Adipocyte (in vitro differentiated cells): ENCODE measurements around the gene PPARGC1A.
A peak's percentile ranks its signal among the peaks of the same experiment; 100 is the strongest.

ENCODE experiments used
- DNase-seq: peaks from one replicate; pipeline ENCODE4 v3.0.0-alpha.2; 2015; ENCODE audit warnings: low read depth
- H3K27me3 ChIP-seq: replicated peaks from 2 replicates; pipeline ENCODE4 v1.7.0; 2013; ENCODE audit warnings: mild to moderate bottlenecking, low read length, moderate library complexity; ENCODE audit not compliant: control insufficient read depth, insufficient read depth
- H3K36me3 ChIP-seq: 2 replicates; pipeline ENCODE4 v1.7.0; 2013; ENCODE audit warnings: low read length, mild to moderate bottlenecking, moderate library complexity; ENCODE audit not compliant: control insufficient read depth, insufficient read depth, severe bottlenecking
- H3K4me1 ChIP-seq: 2 replicates; pipeline ENCODE4 v1.7.0; 2013; ENCODE audit warnings: mild to moderate bottlenecking, low read length, moderate library complexity; ENCODE audit not compliant: control insufficient read depth, insufficient read depth
- H3K4me3 ChIP-seq: 2 replicates; pipeline ENCODE4 v1.7.0; 2013; ENCODE audit warnings: mild to moderate bottlenecking, low read length, moderate library complexity
- H3K9ac ChIP-seq: 2 replicates; pipeline ENCODE4 v1.7.0; 2013; ENCODE audit warnings: mild to moderate bottlenecking, low read length, moderate library complexity
- H3K9me3 ChIP-seq: 2 replicates; pipeline ENCODE4 v1.7.0; 2013; ENCODE audit warnings: mild to moderate bottlenecking, low read length, moderate library complexity; ENCODE audit not compliant: control insufficient read depth

PPARGC1A gene

DNA sequence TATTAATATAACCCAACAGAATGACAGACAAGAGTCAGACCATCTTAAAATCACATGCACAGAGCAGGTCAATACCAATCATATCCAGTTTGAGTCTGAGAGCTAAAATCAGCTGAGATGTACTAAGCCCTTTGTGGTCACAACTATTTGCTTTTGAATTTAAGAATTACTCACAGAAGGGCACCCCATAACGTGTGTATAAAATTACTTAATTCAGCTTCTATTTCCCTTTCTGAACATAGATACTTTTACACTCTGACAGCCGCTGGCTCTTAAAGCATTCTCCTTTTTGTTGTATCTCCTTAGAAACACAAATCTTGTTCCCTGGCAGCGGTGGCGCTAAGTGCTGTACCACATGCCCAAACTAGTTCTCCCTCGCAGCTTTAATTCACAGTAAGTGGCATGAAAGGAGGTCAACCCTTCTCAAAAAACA, 14.8 kb upstream of the PPARGC1A start:
- no peak for DNase-seq
- H3K9me3 ChIP-seq, result no peaks in the 10 kb centered on the region
- H3K4me3 ChIP-seq, result no peak overlapping the region
- no peaks in the 10 kb centered on the region for H3K4me1 ChIP-seq
- H3K27me3 ChIP-seq, result no peaks in the 10 kb centered on the region
- H3K36me3 ChIP-seq, result no peaks in the 10 kb centered on the region
- no peak overlapping the region for H3K9ac ChIP-seq

GRCh38 chr4:23903859-23904438, 14.1 kb upstream of the PPARGC1A start:
- Histone ChIP-seq H3K27me3 (no peaks in the 10 kb centered on the region), H3K9ac (no peak overlapping the region), H3K9me3 (no peaks in the 10 kb centered on the region), H3K36me3 (no peaks in the 10 kb centered on the region), H3K4me3 (no peak overlapping the region), H3K4me1 (no peaks in the 10 kb centered on the region)
- no peak for DNase-seq

- Histone ChIP-seq H3K4me3 (no peak overlapping the region), H3K27me3 (no peaks in the 10 kb centered on the region), H3K36me3 (no peaks in the 10 kb centered on the region), H3K4me1 (no peaks in the 10 kb centered on the region), H3K9me3 (no peaks in the 10 kb centered on the region), H3K9ac (no peak overlapping the region)
- no peak for DNase-seq
Observed at GRCh38 chr4:23902222-23902804, 12.5 kb upstream of the PPARGC1A start.

DNA sequence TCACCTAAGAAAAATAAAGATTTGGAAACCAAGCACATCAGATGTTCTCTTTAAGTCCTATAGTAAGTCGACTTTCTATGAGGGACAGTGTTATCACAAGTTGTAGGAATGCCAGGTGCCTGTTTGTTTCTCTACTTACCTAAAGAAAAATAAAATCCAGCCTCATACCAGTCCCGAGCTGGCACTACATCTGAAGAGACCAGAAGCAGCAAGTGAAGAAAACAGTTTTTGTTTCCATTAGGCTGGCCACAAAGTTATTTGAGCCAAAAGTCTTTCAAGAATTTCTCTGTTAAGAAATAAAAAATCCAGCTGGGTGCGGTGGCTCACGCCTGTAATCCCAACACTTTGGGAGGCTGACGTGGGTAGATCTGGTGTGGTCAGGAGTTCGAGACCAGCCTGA, 10.8 kb upstream of the PPARGC1A start:
- no peak for DNase-seq
- Histone ChIP-seq H3K36me3 (no peaks in the 10 kb centered on the region), H3K9ac (no peak overlapping the region), H3K4me1 (no peaks in the 10 kb centered on the region), H3K9me3 (no peaks in the 10 kb centered on the region), H3K4me3 (no peak overlapping the region), H3K27me3 (no peaks in the 10 kb centered on the region)

- H3K4me1 ChIP-seq, result peaks cover under 1% of the 10 kb centered on the region
- H3K4me3 ChIP-seq, result no peak overlapping the region
- no peak for DNase-seq
- no peaks in the 10 kb centered on the region for H3K36me3 ChIP-seq
- H3K27me3 ChIP-seq, result no peaks in the 10 kb centered on the region
- no peak overlapping the region for H3K9ac ChIP-seq
- H3K9me3 ChIP-seq, result no peaks in the 10 kb centered on the region
Observed at GRCh38 chr4:23899565-23899964, 9.7 kb upstream of the PPARGC1A start.

GRCh38 chr4:23897564-23898109, 7.8 kb upstream of the PPARGC1A start:
- Histone ChIP-seq H3K4me1 (peaks cover 10% of the 10 kb centered on the region), H3K9me3 (no peaks in the 10 kb centered on the region), H3K4me3 (no peak overlapping the region), H3K36me3 (no peaks in the 10 kb centered on the region), H3K9ac (no peak overlapping the region), H3K27me3 (no peaks in the 10 kb centered on the region)
- DNase-seq, result no peak

DNA sequence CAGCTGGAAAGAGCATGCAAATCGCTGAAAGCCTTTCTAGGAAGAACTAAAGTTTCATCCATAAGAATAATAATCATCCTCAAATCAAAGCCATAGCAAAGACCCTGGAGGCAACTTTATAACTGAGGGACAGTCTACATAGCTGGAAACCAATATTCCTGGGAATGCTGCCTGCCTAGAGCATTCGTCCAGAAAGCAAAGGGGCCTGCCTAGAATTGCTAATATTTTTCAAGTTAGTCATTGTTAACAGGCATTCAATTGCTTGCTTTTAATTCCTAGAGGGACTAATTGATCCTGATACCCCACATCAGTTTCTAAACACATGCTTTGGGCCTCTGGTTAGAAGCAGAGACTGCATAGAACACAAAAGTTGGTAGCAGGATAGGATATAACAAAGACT, 4.2 kb upstream of the PPARGC1A start:
- H3K36me3 ChIP-seq, result no peaks in the 10 kb centered on the region
- no peaks in the 10 kb centered on the region for H3K27me3 ChIP-seq
- peaks cover 30% of the 10 kb centered on the region for H3K4me1 ChIP-seq
- DNase-seq, result no peak
- no peak overlapping the region for H3K9ac ChIP-seq
- H3K4me3 ChIP-seq, result no peak overlapping the region
- no peaks in the 10 kb centered on the region for H3K9me3 ChIP-seq

DNA sequence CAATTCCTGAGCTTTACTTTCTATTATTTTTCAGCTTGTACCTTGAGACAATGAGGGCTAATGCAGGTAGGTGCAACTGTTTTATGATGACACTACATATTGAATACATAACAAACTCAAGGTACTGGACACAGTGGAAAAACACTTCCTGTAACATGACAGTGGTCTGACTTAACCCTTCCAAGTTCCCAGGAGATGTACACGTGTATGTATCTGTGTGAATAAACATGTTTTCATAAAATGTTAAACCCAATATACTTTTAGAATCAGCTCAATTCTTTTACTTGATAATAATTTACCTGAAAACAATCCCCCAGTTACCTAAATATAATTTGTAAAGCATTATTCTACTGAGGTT, 1.2 kb upstream of the PPARGC1A start:
- peak overlapping the region; percentile 88 for H3K4me3 ChIP-seq
- H3K27me3 ChIP-seq, result no peaks in the 10 kb centered on the region
- H3K4me1 ChIP-seq, result peaks cover 48% of the 10 kb centered on the region
- no peaks in the 10 kb centered on the region for H3K36me3 ChIP-seq
- no peak for DNase-seq
- H3K9ac ChIP-seq, result peak overlapping the region; percentile 93
- no peaks in the 10 kb centered on the region for H3K9me3 ChIP-seq

GRCh38 chr4:23890369-23891063, 669 bp upstream of the PPARGC1A start:
- H3K4me3 ChIP-seq, result peak overlapping the region; percentile 88
- peak overlapping the region; percentile 93 for H3K9ac ChIP-seq
- H3K9me3 ChIP-seq, result no peaks in the 10 kb centered on the region
- peaks cover 48% of the 10 kb centered on the region for H3K4me1 ChIP-seq
- peak; percentile 23 for DNase-seq
- no peaks in the 10 kb centered on the region for H3K27me3 ChIP-seq
- no peaks in the 10 kb centered on the region for H3K36me3 ChIP-seq

GRCh38 chr4:23889391-23889790, 456 bp downstream of the PPARGC1A start:
- peak overlapping the region; percentile 93 for H3K9ac ChIP-seq
- DNase-seq, result peak; percentile 12
- H3K36me3 ChIP-seq, result no peaks in the 10 kb centered on the region
- H3K27me3 ChIP-seq, result no peaks in the 10 kb centered on the region
- H3K4me3 ChIP-seq, result peak overlapping the region; percentile 88
- H3K4me1 ChIP-seq, result peaks cover 57% of the 10 kb centered on the region
- H3K9me3 ChIP-seq, result no peaks in the 10 kb centered on the region

GRCh38 chr4:23888421-23889319, 1.2 kb downstream of the PPARGC1A start:
- DNase-seq, result peak; percentile 55
- Histone ChIP-seq H3K9me3 (no peaks in the 10 kb centered on the region), H3K4me3 (peak overlapping the region; percentile 88), H3K27me3 (no peaks in the 10 kb centered on the region), H3K36me3 (no peaks in the 10 kb centered on the region), H3K9ac (peak overlapping the region; percentile 93), H3K4me1 (peaks cover 56% of the 10 kb centered on the region)
